NCI-H1436 (cell line): ENCODE measurements around the gene PSME2.

ENCODE experiments used
- DNase-seq: peaks from one replicate; lab custom pipeline; 2025; lab: John Stamatoyannopoulos, UW

Gene PSME2

DNA sequence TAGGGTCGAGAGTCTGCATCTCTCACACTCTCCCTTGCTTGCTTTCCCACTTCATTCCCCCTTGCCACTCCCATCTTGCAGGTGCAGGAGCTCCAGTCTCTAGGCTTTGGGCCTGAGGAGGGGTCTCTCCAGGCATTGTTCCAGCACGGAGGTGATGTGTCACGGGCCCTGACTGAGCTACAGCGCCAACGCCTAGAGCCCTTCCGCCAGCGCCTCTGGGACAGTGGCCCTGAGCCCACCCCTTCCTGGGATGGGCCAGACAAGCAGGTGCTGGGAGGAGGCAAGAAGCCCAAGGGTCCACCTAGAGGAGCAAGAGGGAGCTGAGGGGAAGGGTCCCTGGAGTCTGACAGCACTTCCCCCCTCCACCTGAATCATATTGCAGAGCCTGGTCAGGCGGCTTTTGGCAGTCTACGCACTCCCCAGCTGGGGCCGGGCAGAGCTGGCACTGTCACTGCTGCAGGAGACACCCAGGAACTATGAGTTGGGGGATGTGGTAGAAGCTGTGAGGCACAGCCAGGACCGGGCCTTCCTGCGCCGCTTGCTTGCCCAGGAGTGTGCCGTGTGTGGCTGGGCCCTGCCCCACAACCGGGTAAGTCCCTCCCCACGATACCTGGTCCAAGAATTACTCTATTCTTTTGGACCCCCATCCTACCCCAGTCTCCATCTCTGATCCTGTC, 5.1 kb upstream of the PSME2 start:
- no peak for DNase-seq

DNA sequence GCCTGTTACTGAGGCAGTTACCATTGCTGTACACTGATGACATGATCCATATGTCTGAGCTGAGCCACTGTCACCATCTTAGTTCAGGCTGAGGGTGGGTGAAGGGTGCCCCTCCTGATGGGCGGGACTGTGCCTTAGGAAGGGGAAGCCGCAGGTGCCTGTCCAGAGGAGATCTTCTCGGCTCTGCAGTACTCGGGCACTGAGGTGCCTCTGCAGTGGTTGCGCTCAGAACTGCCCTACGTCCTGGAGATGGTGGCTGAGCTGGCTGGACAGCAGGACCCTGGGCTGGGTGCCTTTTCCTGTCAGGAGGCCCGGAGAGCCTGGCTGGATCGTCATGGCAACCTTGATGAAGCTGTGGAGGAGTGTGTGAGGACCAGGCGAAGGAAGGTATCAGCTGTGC, 4.6 kb upstream of the PSME2 start:
- DNase-seq: no peak

DNA sequence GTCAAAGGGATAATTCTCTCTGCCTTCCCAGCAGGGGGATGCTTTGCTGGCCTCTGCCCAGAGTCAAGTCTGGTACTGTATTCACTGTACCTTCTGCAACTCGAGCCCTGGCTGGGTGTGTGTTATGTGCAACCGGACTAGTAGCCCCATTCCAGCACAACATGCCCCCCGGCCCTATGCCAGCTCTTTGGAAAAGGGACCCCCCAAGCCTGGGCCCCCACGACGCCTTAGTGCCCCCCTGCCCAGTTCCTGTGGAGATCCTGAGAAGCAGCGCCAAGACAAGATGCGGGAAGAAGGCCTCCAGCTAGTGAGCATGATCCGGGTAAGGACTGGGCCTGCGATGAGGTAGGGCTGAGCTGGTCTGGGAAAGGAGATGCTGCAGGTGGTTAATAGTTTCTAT, 4.2 kb upstream of the PSME2 start:
- no peak for DNase-seq

DNA sequence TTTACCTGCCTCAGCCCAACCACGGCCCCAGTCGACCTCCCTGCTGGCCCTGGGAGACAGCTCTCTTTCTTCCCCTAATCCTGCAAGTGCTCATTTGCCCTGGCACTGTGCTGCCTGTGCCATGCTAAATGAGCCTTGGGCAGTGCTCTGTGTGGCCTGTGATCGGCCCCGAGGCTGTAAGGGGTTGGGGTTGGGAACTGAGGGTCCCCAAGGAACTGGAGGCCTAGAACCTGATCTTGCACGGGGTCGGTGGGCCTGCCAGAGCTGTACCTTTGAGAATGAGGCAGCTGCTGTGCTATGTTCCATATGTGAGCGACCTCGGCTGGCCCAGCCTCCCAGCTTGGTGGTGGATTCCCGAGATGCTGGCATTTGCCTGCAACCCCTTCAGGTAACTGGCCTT, 3.7 kb upstream of the PSME2 start:
- no peak for DNase-seq

DNA sequence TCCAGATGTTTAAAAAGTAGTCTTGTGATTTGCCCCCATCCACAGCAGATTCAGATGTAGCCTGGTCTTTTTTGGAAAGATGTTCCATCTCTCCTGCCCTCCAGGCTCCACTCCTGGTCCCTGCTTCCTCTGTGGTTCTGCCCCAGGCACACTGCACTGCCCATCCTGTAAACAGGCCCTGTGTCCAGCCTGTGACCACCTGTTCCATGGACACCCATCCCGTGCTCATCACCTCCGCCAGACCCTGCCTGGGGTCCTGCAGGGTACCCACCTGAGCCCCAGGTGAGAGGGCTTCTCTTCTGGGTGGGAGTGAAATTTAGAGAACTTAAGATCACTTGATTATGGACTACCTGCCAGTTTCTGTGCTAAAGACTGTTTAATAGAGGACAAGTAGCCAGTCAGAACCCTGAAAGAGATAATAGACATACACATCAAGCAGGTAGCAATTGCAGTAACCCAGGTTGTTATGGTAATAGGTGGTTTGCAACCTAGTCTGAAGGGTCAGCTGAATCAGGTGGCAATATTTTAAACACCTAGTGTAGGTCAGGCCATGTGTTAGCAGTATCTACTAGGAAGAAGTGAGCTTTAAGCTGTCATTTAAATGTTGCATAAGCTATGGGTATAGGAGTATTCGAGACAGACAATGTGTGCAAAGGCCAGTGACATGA, 3.0 kb upstream of the PSME2 start:
- DNase-seq: no peak

DNA sequence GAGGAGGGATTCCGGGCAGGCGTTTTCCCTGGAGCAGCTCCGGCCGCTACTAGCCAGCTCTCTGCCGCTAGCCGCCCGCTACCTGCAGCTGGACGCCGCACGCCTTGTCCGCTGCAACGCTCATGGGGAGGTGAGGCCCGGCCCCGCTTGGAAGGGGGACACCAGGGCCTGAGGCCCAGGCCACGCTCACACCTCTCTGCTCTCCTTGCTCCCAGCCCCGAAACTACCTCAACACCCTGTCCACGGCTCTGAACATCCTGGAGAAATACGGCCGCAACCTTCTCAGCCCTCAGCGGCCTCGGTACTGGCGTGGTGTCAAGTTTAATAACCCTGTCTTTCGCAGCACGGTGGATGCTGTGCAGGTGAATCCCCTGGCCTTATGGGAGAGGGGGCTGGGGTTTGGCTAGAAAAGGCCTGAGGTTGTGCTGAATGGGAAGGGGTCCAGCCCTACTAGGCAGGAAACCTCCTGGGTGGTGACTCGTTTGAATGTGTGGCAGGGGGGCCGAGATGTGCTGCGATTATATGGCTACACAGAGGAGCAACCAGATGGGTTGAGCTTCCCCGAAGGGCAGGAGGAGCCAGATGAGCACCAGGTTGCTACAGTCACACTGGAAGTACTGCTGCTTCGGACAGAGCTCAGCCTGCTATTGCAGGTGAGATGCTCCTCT, 1.5 kb upstream of the PSME2 start:
- DNase-seq: no peak

DNA sequence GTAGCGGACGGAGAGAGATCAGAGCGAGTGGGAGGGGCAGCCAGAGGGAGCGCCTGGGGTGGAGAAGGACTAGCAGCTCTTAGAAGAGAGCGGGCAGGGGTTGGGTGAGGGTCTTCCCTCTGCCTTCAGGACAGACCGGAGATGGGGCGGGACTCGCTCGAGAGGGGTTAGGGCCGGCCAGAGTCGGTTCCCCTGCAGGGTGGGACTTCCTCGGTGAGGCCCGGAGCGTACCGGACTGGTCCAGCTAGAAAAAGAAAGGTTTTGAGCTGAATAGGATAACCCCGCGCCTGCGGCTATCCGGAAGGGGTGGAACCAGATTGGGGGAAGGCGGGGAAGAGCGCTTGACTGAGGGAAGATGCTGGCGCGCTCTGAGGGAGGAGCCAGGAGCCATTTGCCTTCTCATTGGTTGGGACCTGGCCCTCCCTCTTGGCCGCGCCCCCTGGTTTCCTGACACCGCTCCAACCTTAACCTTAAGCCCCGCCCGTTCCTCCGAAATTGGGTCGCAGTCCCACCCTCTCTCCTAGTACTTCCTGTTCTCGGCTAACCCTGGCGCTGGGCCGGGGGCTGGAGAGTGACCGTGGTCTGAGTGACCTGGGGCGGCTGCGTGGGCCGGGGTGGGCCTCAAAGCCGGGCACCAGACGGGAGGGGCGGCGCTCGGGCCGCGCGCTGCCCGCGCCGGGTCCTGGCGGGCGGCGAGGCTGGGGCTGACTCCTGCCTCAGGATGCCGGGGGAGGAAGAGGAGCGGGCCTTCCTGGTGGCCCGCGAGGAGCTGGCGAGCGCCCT, 759 bp upstream of the PSME2 start, which contains the start of gene RNF31:
Gene RNF31 (plus strand): TSS at position 521 of the 783 bp plus-strand sequence. CDS start 201 bp downstream, at position 722.
- DNase-seq: peak; percentile 98

DNA sequence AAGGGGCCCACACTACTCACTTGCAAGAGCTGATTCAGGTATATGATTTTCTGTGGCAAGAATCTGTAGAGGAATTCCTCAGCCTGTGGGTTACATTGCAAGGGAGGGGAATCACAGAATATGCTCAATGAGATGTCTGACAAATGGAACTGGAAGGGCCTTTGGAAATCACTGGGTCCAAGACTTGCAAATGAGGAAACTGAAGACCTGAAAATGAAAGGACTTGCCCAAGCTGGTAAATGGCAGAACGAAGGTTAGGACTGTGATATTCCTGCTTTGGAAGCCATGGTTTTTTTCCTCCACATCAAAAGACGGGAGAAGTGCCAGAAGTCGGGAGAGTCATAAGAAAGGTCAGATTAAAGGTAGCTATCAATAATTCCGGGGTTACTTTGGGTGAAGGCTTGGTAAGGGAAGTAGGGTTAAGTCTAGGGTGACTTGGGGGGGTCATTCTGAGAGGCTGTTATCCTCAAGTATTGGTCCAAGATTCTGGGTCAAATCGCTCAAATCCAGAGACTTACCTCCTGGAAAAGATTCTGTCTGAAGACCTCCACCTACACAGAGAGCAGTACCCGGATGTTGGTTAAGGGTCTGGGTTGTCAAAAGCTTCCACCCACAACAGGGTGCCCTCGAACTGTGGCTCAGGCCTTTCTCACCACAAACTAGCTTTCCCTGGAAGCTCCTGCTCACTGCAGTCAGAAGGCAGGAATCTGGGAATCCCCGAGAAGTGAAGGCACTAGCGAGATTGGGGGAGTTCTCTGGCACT, 539 bp downstream of the PSME2 start:
- DNase-seq: no peak

DNA sequence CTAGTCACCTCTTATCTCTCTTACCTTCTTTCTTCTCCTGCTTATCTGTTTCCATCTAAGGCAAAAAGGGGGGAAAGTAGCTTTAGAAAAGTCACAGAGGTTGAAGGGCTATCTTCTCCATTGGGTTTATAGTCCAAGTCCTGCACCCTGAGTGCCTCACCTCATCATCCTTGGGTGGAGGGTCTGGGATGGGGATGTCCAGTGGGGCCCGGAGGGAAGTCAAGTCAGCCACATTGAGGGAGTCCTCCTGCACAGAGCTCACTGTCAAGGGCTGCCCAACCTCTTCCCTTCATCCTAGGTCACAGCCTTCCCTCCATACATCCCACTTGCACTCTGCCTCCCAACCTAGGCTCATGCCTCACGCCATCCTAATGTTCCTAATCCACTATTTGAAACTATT, 1.2 kb downstream of the PSME2 start:
- DNase-seq: no peak

DNA sequence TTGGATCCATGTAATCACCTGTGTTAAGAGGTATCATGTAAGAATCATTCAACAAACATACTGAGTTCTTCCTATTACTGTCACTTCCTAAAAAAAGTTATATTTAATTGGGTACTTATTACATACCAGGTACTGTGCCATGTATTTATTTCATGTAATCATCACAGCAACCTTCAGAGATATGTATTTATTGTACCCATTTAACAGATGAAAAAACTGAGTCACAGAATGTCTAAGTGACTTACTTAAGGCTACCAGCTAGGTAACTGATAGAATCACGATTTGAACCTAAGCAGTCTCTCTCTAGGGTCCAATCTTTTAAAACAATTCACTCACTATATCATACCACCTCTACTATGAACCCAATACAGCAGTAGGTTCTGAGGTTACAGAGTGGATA, 2.0 kb downstream of the PSME2 start:
- DNase-seq: no peak

DNA sequence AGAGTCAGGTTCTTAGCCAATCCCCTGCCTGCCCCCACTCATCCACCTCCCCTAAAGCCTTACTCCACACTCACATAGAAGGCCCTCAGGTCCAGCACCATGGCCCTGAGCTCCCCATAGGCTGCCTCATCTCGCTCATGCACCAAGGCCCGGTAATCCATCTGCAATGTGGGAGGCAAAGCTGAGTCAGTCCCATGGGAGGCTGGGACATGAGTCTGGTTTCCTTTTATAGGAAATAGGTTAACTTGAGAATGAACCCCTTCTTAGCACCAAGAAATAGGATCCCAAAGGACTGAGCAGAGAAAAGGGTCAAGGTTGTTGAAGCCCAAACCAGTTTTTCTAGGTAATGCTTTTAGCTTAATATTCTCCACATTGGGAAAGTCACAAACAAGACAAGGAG, 2.9 kb downstream of the PSME2 start:
- DNase-seq: no peak

DNA sequence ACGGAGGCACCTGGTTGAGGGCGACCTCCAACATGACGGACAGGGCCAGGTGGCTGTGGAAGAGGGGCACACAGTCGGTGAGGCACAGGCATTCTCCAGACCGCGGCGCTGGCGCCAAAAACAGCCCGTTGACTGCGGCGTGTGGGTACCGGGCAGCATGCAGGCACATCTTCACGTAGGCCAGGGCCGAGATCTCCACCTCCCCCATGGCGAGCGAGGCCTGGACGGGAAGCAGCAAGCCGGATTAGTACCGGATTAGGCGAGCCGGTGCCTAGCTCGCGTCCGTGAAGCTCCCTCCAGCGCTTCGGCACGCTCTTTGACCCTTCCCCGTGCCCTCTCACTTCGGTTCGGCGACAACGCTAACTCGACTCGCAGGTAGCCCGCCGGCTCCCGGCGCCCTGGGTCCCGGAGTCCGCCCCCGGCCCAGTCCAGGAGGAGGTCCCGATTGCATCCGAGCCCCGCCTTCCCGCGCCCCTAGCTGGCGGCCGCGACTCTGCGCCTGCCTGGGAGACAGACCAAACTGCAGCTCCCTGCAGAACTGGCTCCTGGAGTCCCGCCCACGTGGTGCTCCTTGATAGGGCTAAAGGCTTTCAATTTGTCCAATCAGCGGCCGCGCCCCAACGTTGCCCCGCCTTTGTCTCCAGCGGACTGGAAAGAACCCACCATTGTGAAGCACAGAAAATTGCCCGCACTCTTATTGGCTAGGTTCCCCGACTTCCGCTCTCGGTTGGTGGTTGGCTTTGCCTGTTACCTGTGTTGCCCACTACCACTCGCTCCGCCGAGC, 5.1 kb downstream of the PSME2 start, which contains the start of gene EMC9:
Gene EMC9 (minus strand): TSS at position 495 of the 784 bp plus-strand sequence. CDS start 287 bp downstream, at position 208.
- peak; percentile 99 for DNase-seq

DNA sequence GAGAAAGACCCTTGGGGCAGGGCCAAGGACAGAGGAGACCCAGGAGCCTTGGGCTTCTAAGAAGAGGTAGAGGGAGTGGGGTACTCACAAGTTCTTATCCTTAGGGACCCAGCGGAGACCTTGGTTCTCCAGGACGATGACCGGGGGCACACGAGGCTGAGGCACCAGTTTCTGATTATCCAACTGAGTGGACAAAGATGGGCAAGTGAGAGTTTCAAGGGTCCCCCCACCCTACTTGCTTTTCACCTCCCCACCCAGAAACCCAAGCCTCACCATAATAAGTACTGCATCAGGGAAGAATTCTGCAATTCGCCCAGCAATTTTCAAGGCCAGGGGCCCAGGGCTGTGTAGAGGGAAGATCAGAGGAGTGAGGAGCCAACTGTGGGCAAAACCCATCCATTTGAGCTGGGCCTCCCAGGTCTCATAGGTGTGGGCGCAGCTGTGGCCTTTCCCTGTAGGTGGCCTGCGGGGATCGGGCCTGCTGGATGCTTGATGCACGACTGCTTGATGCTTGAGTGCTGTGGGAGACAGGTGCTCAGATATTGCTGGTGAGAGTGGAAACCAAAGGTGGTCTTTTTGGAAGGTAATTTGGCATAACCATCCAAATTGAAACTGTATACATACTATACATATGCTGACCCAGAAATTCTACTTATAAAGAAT, 7.0 kb downstream of the PSME2 start:
- no peak for DNase-seq

DNA sequence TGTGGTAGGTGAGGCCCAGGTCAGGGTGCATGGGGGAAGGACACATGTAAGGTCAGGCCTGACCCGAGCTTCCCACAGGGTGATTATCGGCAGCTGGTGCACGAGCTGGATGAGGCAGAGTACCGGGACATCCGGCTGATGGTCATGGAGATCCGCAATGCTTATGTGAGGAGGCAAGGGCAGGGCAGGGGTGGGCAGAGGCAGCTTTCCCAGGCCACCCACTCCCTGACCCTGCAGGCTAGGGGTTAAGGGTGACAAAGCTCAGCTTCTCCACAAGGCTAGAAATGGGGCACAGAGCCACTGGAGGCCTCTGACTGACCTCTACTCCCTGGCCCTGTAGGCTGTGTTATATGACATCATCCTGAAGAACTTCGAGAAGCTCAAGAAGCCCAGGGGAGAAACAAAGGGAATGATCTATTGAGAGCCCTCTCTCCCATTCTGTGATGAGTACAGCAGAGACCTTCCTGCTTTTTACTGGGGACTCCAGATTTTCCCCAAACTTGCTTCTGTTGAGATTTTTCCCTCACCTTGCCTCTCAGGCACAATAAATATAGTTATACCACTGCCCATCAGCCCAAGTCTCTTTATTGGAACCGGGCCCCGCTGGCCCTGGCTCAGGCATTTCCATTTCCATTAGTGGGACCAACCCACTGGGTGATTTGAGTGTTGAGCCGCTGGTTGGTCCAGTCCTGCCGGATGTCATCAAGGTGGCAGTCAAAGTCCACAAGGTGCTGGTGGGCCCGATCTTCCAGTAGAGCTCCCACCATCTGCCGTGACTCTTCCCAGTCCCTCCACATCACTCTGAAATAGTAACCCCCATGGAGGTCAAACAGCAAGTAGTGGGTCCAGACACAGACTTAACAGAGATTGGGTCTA, 7.8 kb downstream of the PSME2 start:
- DNase-seq: no peak

DNA sequence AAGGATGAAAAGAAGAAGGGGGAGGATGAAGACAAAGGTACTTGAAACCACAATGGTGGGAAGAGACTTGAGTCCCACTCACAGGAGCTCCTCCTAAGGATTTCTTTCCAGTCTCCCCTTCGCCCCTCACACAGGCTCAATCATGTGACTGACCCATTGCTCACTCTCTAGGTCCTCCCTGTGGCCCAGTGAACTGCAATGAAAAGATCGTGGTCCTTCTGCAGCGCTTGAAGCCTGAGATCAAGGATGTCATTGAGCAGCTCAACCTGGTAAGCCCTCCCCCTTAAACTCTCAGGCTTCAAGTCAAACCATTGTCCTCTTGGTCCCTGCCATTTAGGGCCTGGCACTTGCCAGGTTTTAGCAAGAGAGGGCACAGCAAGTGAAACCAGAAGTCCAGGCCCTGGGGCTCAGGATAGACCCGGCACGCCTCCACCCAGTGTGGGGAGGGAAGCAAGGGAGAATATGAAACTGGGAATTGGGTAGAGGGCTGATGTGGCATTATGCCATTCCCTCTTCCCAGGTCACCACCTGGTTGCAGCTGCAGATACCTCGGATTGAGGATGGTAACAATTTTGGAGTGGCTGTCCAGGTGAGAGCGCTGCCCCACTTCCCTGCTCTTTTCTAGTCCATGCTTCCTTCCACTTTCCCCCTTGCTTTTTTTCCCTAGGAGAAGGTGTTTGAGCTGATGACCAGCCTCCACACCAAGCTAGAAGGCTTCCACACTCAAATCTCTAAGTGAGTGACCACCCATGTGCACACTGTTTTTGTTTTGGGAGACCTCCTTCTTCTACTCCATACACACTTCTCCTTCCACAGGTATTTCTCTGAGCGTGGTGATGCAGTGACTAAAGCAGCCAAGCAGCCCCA, 8.6 kb downstream of the PSME2 start:
- no peak for DNase-seq

DNA sequence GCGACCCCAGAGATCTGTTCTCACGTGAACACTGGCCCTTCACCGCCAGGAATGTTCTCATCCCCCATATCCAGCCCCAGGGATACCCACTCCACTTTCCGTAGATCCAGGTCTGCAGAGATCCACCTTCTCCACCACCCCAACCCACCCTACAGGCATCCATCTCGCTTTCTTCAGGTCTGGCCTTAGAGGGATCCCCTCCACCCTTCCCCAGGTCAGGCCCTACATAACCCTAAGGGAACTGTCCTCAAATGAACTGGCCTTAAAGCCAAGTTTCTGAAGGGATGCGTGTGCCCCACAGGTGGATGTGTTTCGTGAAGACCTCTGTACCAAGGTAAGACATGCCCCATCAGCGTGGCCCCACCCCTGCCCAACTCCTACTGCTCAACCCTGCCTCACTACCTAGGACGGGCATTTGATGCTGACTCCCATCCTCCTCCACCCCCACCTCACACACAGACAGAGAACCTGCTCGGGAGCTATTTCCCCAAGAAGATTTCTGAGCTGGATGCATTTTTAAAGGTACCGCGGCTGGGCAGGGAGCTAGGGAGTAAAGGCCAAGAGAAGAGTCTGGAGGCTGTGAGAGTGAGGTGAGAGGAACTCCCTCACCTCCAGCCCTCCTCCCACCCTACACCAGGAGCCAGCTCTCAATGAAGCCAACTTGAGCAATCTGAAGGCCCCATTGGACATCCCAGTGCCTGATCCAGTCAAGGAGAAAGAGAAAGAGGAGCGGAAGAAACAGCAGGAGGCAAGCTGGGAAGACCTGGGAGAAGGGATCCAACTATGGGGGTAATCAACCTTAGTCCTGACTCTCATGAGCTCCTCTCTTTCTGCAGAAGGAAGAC, 9.5 kb downstream of the PSME2 start:
- DNase-seq: no peak
